ENCODE measurements around the gene WBP2.

DNA sequence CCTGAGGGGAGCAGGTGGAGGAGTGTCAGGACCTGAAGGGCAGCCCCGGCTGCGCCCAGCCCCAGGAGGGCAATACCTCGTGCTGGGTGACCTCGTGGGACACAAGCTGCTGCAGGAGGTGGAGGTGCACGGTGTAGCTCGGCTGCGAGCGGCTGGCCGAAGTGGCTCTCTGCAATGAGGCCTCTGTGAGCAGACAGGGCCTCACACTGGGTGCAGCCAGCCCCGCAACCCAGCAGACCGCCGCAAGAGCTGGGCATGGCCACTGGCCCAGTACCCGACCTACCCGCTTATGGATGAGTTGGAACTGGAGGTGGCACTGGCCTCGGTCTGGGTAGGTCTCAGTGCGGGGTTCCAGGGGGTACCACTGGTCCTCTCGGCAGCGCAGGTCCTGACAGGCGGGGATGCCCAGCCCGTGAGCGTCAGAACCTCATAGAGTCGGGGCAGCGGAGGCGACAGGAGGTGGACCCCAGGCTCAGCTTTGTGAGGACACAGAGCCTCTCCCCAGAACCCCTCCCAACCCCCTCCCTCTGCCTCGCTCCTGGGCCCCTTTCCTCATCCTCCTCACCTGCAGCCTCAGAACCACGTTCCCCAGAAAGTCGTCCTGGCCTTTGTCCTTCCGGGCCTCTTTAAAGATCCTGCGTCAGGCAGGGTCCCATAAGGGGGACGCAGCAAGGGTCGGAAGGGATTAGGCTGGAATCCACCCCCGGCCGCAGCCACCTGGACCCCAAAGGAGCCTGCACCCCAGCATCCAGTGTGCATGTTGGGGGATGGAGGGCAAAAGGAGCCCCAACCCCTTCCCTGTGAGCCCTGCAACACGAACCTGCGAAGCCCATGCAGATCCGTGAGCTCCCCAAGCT, 15.0 kb downstream of the WBP2 start:
- no peak for TF ChIP-seq MCM7 (IDR thresholded peaks at IDR 0.05)
- TF ChIP-seq POLR2A (conservative IDR thresholded peaks at IDR 0.05) = no peak
- TF ChIP-seq, protein P1, sequence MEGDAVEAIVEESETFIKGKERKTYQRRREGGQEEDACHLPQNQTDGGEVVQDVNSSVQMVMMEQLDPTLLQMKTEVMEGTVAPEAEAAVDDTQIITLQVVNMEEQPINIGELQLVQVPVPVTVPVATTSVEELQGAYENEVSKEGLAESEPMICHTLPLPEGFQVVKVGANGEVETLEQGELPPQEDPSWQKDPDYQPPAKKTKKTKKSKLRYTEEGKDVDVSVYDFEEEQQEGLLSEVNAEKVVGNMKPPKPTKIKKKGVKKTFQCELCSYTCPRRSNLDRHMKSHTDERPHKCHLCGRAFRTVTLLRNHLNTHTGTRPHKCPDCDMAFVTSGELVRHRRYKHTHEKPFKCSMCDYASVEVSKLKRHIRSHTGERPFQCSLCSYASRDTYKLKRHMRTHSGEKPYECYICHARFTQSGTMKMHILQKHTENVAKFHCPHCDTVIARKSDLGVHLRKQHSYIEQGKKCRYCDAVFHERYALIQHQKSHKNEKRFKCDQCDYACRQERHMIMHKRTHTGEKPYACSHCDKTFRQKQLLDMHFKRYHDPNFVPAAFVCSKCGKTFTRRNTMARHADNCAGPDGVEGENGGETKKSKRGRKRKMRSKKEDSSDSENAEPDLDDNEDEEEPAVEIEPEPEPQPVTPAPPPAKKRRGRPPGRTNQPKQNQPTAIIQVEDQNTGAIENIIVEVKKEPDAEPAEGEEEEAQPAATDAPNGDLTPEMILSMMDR (IDR thresholded peaks at IDR 0.05 in 2 of 3, conservative IDR thresholded peaks at IDR 0.05 in 1 of 3; ENCODE audit: insufficient read depth in 2 of 3, low read depth in 1 of 3, low read length in 3 of 3) = no peak
- no peak for TF ChIP-seq ELF4 (CRISPR knock-in tag; IDR thresholded peaks at IDR 0.05)
- TF ChIP-seq, protein P2, sequence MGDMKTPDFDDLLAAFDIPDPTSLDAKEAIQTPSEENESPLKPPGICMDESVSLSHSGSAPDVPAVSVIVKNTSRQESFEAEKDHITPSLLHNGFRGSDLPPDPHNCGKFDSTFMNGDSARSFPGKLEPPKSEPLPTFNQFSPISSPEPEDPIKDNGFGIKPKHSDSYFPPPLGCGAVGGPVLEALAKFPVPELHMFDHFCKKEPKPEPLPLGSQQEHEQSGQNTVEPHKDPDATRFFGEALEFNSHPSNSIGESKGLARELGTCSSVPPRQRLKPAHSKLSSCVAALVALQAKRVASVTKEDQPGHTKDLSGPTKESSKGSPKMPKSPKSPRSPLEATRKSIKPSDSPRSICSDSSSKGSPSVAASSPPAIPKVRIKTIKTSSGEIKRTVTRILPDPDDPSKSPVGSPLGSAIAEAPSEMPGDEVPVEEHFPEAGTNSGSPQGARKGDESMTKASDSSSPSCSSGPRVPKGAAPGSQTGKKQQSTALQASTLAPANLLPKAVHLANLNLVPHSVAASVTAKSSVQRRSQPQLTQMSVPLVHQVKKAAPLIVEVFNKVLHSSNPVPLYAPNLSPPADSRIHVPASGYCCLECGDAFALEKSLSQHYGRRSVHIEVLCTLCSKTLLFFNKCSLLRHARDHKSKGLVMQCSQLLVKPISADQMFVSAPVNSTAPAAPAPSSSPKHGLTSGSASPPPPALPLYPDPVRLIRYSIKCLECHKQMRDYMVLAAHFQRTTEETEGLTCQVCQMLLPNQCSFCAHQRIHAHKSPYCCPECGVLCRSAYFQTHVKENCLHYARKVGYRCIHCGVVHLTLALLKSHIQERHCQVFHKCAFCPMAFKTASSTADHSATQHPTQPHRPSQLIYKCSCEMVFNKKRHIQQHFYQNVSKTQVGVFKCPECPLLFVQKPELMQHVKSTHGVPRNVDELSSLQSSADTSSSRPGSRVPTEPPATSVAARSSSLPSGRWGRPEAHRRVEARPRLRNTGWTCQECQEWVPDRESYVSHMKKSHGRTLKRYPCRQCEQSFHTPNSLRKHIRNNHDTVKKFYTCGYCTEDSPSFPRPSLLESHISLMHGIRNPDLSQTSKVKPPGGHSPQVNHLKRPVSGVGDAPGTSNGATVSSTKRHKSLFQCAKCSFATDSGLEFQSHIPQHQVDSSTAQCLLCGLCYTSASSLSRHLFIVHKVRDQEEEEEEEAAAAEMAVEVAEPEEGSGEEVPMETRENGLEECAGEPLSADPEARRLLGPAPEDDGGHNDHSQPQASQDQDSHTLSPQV (IDR thresholded peaks at IDR 0.05) = no peak
- no peak for TF ChIP-seq CBX1 (IDR thresholded peaks at IDR 0.05; ENCODE audit: low read depth)
- TF ChIP-seq ETV5 (CRISPR knock-in tag; IDR thresholded peaks at IDR 0.05; ENCODE audit: low read depth) = no peak
- no peak for TF ChIP-seq CTBP1 (IDR thresholded peaks at IDR 0.05; ENCODE audit: borderline replicate concordance)
- TF ChIP-seq SP1 (CRISPR knock-in tag; IDR thresholded peaks at IDR 0.05) = no peak
- TF ChIP-seq SOX6 (IDR thresholded peaks at IDR 0.05) = no peak
- no peak for TF ChIP-seq POLR2AphosphoS5 (IDR thresholded peaks at IDR 0.05; ENCODE audit: control insufficient read depth, insufficient read depth, low read depth, low read length)

Data from K562 (cell line).